Liver (tissue), 3 donors: ENCODE measurements around the gene RPS6KA2.

Experiments
- ATF3 ChIP-seq: IDR thresholded peaks from 2 replicates; pipeline ENCODE4 v1.6.1; 2016; ENCODE audit warnings: antibody characterized with exemption
- CTCF ChIP-seq: fragments of 150-350 bp; IDR thresholded peaks from 2 replicates; pipeline ENCODE4 v1.5.1; 2017; ENCODE audit warnings: improper control_type of control experiment, low read depth, low read length; ENCODE audit not compliant: missing input control
- GABPA ChIP-seq, 2 donors: IDR thresholded peaks in 1 of 2; conservative IDR thresholded peaks in 1 of 2; 2 replicates each; pipeline ENCODE4 v1.6.1; 2016; ENCODE audit warnings: antibody characterized with exemption in 2 of 2, mild to moderate bottlenecking in 1 of 2, moderate library complexity in 1 of 2
- MAX ChIP-seq: IDR thresholded peaks from 2 replicates; pipeline ENCODE4 v1.6.1; 2016; ENCODE audit warnings: antibody characterized with exemption
- RAD21 ChIP-seq, 2 donors: IDR thresholded peaks; 2 replicates each; pipeline ENCODE4 v1.6.1; 2016; ENCODE audit warnings: antibody characterized with exemption in 2 of 2, mild to moderate bottlenecking in 2 of 2
- SP1 ChIP-seq: IDR thresholded peaks from 2 replicates; pipeline ENCODE4 v1.6.1; 2018; ENCODE audit warnings: antibody characterized with exemption, mild to moderate bottlenecking
- TAF1 ChIP-seq: conservative IDR thresholded peaks from 2 replicates; pipeline ENCODE4 v1.6.1; 2016; ENCODE audit warnings: antibody characterized with exemption, mild to moderate bottlenecking
- TF ChIP-seq, protein P1 (sequence below): IDR thresholded peaks from 2 replicates; pipeline ENCODE4 v1.6.1; 2016; ENCODE audit warnings: antibody characterized with exemption, mild to moderate bottlenecking
- donor health status: healthy.
- donor health status: healthy.

DNA sequence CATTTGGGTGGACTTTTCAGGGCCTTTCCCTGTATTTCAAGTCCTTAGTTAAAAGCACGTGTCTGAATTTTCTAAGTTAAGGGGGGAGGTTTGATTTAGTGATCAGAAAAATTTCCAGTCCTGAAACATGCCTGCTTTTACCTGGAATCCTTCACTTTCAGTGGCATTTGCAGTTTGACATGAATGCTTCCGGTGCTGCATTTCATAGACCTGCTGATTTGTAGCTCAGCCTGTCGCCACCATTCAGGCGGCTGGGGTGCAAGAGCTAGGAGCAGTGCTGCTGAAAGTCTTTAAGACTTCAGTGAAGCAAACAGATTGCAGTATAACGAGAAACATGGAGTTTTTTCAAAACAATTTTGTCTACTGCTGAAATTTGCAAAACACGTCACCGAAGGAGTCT is 14.0 kb downstream of the RPS6KA2 start:
- no peak for TF ChIP-seq CTCF
- TF ChIP-seq, protein P1, sequence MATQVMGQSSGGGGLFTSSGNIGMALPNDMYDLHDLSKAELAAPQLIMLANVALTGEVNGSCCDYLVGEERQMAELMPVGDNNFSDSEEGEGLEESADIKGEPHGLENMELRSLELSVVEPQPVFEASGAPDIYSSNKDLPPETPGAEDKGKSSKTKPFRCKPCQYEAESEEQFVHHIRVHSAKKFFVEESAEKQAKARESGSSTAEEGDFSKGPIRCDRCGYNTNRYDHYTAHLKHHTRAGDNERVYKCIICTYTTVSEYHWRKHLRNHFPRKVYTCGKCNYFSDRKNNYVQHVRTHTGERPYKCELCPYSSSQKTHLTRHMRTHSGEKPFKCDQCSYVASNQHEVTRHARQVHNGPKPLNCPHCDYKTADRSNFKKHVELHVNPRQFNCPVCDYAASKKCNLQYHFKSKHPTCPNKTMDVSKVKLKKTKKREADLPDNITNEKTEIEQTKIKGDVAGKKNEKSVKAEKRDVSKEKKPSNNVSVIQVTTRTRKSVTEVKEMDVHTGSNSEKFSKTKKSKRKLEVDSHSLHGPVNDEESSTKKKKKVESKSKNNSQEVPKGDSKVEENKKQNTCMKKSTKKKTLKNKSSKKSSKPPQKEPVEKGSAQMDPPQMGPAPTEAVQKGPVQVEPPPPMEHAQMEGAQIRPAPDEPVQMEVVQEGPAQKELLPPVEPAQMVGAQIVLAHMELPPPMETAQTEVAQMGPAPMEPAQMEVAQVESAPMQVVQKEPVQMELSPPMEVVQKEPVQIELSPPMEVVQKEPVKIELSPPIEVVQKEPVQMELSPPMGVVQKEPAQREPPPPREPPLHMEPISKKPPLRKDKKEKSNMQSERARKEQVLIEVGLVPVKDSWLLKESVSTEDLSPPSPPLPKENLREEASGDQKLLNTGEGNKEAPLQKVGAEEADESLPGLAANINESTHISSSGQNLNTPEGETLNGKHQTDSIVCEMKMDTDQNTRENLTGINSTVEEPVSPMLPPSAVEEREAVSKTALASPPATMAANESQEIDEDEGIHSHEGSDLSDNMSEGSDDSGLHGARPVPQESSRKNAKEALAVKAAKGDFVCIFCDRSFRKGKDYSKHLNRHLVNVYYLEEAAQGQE: no peak
- no peak for TF ChIP-seq TAF1
- no peak for TF ChIP-seq RAD21 (IDR thresholded peaks at IDR 0.05)
- no peak for TF ChIP-seq SP1
- no peak for TF ChIP-seq GABPA (IDR thresholded peaks at IDR 0.05 in 1 of 2, conservative IDR thresholded peaks at IDR 0.05 in 1 of 2)
- TF ChIP-seq MAX: no peak
- TF ChIP-seq ATF3: no peak
